Peyer's patch (tissue), 4 donors: ENCODE results near the gene LAMA4.

ENCODE experiments used
- POLR2A ChIP-seq, 2 donors: fragments of 450-650 bp; IDR thresholded peaks; one replicate each; pipeline ENCODE4 v1.5.1; 2017; ENCODE audit warnings: antibody characterized with exemption in 2 of 2, mild to moderate bottlenecking in 2 of 2, moderate library complexity in 2 of 2
- TF ChIP-seq, protein P1 (sequence below), 6 experiments: fragments of 450-650 bp in 4 of 6; fragments of 200-600 bp in 2 of 6; sonication (generic) in 1 of 6; IDR thresholded peaks; one replicate each; pipeline ENCODE4 v1.5.1; 2017 to 2019; ENCODE audit warnings: antibody characterized with exemption in 6 of 6, mild to moderate bottlenecking in 3 of 6, moderate library complexity in 1 of 6

DNA sequence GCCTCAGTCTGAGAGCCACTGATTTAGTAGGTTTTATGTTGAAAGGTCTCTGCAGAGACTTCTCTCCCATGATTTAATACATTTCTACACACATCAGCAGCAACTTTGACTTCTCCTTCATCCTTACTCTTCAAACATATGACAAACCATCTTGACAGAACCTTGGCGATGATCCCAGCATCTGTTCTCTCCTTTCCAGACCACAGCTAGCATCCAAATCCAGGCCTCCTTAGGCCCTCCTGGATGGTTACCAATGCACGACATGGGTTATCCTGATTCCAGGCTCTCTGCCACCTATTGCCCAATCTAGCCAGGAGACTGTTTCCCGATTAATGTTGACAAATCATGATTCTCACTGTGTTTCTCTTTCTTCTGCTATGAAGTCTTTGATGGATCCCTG is 16.8 kb downstream of the LAMA4 start:
- TF ChIP-seq POLR2A (IDR thresholded peaks at IDR 0.05): no peak
- TF ChIP-seq, protein P1, sequence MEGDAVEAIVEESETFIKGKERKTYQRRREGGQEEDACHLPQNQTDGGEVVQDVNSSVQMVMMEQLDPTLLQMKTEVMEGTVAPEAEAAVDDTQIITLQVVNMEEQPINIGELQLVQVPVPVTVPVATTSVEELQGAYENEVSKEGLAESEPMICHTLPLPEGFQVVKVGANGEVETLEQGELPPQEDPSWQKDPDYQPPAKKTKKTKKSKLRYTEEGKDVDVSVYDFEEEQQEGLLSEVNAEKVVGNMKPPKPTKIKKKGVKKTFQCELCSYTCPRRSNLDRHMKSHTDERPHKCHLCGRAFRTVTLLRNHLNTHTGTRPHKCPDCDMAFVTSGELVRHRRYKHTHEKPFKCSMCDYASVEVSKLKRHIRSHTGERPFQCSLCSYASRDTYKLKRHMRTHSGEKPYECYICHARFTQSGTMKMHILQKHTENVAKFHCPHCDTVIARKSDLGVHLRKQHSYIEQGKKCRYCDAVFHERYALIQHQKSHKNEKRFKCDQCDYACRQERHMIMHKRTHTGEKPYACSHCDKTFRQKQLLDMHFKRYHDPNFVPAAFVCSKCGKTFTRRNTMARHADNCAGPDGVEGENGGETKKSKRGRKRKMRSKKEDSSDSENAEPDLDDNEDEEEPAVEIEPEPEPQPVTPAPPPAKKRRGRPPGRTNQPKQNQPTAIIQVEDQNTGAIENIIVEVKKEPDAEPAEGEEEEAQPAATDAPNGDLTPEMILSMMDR (IDR thresholded peaks at IDR 0.05): no peak
